HCT116 (cell line): ENCODE data around the gene NDC80. TPM values are rescaled to one million over a fixed set of nuclear protein-coding genes. Genes with fewer than 3 reads are reported as not detected.

Experiments used
- ATAC-seq: fragments of 200-7000 bp; cut with Tn5 transposase; 2 replicates; pipeline ENCODE4 v1.9.1; 2020; ENCODE audit warnings: mild to moderate bottlenecking, moderate library complexity
- BruUV-seq: library from RNA; stranded (reverse); fragments of 400-500 nt; replicated peaks from 2 replicates; lab custom pipeline; 2021; lab: Mats Ljungman, UMichigan
- CTCF ChIA-PET: fragments of 300-600 bp; sonication (Branson Sonifier 250); formaldehyde crosslinking; loops from one replicate; lab custom pipeline; 2021; ENCODE audit warnings: antibody characterized with exemption; lab: Charles Lee
- POLR2A ChIA-PET: fragments of 300-600, 350-600 bp; sonication (Branson Sonifier 250); formaldehyde crosslinking; loops from one replicate; lab custom pipeline; 2021; ENCODE audit warnings: antibody characterized with exemption; lab: Charles Lee
- RAD21 ChIA-PET, 2 experiments: fragments of 300-600 bp; sonication (Branson Sonifier 250); formaldehyde crosslinking; loops; one replicate each; lab custom pipeline; 2023; ENCODE audit warnings: low total read pairs in 2 of 2; ENCODE audit not compliant: uncharacterized antibody in 2 of 2, unreplicated experiment in 2 of 2, low non-redundant PET in 1 of 2; lab: Charles Lee
- DNase-seq: peaks from one replicate; pipeline ENCODE4 v3.0.0-alpha.2; 2010; ENCODE audit warnings: low read depth, low spot score
- H2AFZ ChIP-seq: fragments of 200-600 bp; shearing (Covaris generic), sonication (generic); 2 replicates; pipeline ENCODE4 v1.6.1; 2017; ENCODE audit warnings: low read depth, mixed run types, mixed read lengths, antibody characterized with exemption, low read length; ENCODE audit not compliant: poor library complexity, severe bottlenecking
- H3K27ac ChIP-seq: 2 replicates; pipeline ENCODE4 v1.5.1; 2012; ENCODE audit warnings: low read depth, low read length
- H3K27me3 ChIP-seq: fragments of 200-600 bp; sonication (generic); 2 replicates; pipeline ENCODE4 v1.6.1; 2016; ENCODE audit warnings: mixed run types, low read length, mixed read lengths; ENCODE audit not compliant: insufficient read depth
- H3K36me3 ChIP-seq, 2 experiments: fragments of 200-500 bp in 1 of 2; fragments of 200-600 bp in 1 of 2; sonication (Bioruptor generic) in 1 of 2; sonication (generic) in 1 of 2; 2 replicates each; pipeline versions ENCODE4 v1.5.1 to v1.6.1; 2014 to 2016; ENCODE audit warnings: low read length in 2 of 2, inconsistent platforms in 1 of 2, mixed read lengths in 1 of 2, mixed run types in 1 of 2; ENCODE audit not compliant: insufficient read depth in 2 of 2, control insufficient read depth in 1 of 2
- H3K4me1 ChIP-seq, 2 experiments: fragments of 200-600 bp in 1 of 2; sonication (generic) in 1 of 2; 2 replicates each; pipeline versions ENCODE4 v1.5.1 to v1.6.1; 2012 to 2017; ENCODE audit warnings: low read length in 2 of 2, inconsistent platforms in 1 of 2, mild to moderate bottlenecking in 1 of 2, mixed read lengths in 1 of 2, mixed run types in 1 of 2, moderate library complexity in 1 of 2; ENCODE audit not compliant: insufficient read depth in 2 of 2, control insufficient read depth in 1 of 2
- H3K4me2 ChIP-seq: fragments of 200-600 bp; sonication (generic); 2 replicates; pipeline ENCODE4 v1.6.1; 2017; ENCODE audit warnings: mixed run types, low read length, mixed read lengths
- H3K4me3 ChIP-seq, 2 experiments: fragments of 200-600 bp in 1 of 2; sonication (generic) in 1 of 2; replicated peaks in 1 of 2; 2 replicates each; pipeline ENCODE4 v1.5.1; 2011 to 2016; ENCODE audit warnings: low read length in 2 of 2, control low read depth in 1 of 2, low read depth in 1 of 2, mild to moderate bottlenecking in 1 of 2, mixed read lengths in 1 of 2, mixed run types in 1 of 2
- H3K79me2 ChIP-seq: fragments of 200-600 bp; sonication (generic); 2 replicates; pipeline ENCODE4 v1.6.1; 2017; ENCODE audit warnings: mild to moderate bottlenecking, mixed run types, low read length, moderate library complexity, mixed read lengths; ENCODE audit not compliant: insufficient read depth
- H3K9ac ChIP-seq: fragments of 200-600 bp; sonication (generic); 2 replicates; pipeline ENCODE4 v1.6.1; 2016; ENCODE audit warnings: low read length, mixed read lengths
- H3K9me2 ChIP-seq: fragments of 200-600 bp; sonication (generic), shearing (Covaris generic); 2 replicates; pipeline ENCODE4 v1.6.1; 2017; ENCODE audit warnings: mixed run types, mild to moderate bottlenecking, moderate library complexity; ENCODE audit not compliant: insufficient read depth
- H3K9me3 ChIP-seq, 2 experiments: fragments of 200-500 bp in 1 of 2; fragments of 200-600 bp in 1 of 2; sonication (Bioruptor generic) in 1 of 2; sonication (generic) in 1 of 2; 2 replicates each; pipeline ENCODE4 v1.6.1; 2014 to 2017; ENCODE audit warnings: low read length in 2 of 2, mixed read lengths in 2 of 2, inconsistent platforms in 1 of 2, low read depth in 1 of 2, mild to moderate bottlenecking in 1 of 2, mixed run types in 1 of 2, moderate library complexity in 1 of 2; ENCODE audit not compliant: control insufficient read depth in 1 of 2, insufficient read depth in 1 of 2
- H4K20me1 ChIP-seq: fragments of 200-600 bp; sonication (generic), shearing (Covaris generic); 2 replicates; pipeline ENCODE4 v1.6.1; 2017; ENCODE audit warnings: mixed run types, mild to moderate bottlenecking, moderate library complexity; ENCODE audit not compliant: insufficient read depth
- CBX3 ChIP-seq: IDR thresholded peaks from 2 replicates; pipeline ENCODE4 v1.6.1; 2012; ENCODE audit warnings: low read depth
- CEBPB ChIP-seq: IDR thresholded peaks from 2 replicates; pipeline ENCODE4 v1.6.1; 2012; ENCODE audit warnings: low read depth
- CTCF ChIP-seq, 3 experiments: fragments of 200-600 bp in 1 of 3; sonication (generic) in 1 of 3; IDR thresholded peaks in 2 of 3; conservative IDR thresholded peaks in 1 of 3; 2 replicates each; pipeline ENCODE4 v1.5.1; 2012 to 2017; ENCODE audit warnings: low read depth in 2 of 3, low read length in 2 of 3, antibody characterized with exemption in 1 of 3, borderline replicate concordance in 1 of 3, control low read depth in 1 of 3, mild to moderate bottlenecking in 1 of 3, mixed read lengths in 1 of 3, mixed run types in 1 of 3, moderate library complexity in 1 of 3; ENCODE audit not compliant: insufficient read depth in 1 of 3
- EGR1 ChIP-seq: IDR thresholded peaks from 2 replicates; pipeline ENCODE4 v1.6.1; 2012; ENCODE audit warnings: low read depth
- ELF1 ChIP-seq: IDR thresholded peaks from 2 replicates; pipeline ENCODE4 v1.6.1; 2012; ENCODE audit warnings: low read depth, borderline replicate concordance
- FOSL1 ChIP-seq: IDR thresholded peaks from 2 replicates; pipeline ENCODE4 v1.6.1; 2012; ENCODE audit warnings: low read depth
- JUND ChIP-seq: IDR thresholded peaks from 2 replicates; pipeline ENCODE4 v1.6.1; 2012
- POLR2A ChIP-seq: IDR thresholded peaks from 2 replicates; pipeline ENCODE4 v1.7.0; 2011; ENCODE audit warnings: borderline replicate concordance; ENCODE audit not compliant: insufficient read depth, insufficient read length; ENCODE audit errors: extremely low read depth
- POLR2AphosphoS5 ChIP-seq: IDR thresholded peaks from 2 replicates; pipeline ENCODE4 v1.6.1; 2011; ENCODE audit warnings: mild to moderate bottlenecking, low read depth, low read length, moderate library complexity
- RAD21 ChIP-seq: IDR thresholded peaks from 2 replicates; pipeline ENCODE4 v1.6.1; 2012; ENCODE audit warnings: low read depth, mild to moderate bottlenecking
- SP1 ChIP-seq: IDR thresholded peaks from 2 replicates; pipeline ENCODE4 v1.6.1; 2012; ENCODE audit warnings: low read depth
- TCF7L2 ChIP-seq: IDR thresholded peaks from 2 replicates; pipeline ENCODE4 v1.7.0; 2011; ENCODE audit warnings: borderline replicate concordance, inconsistent platforms; ENCODE audit not compliant: insufficient read depth, insufficient read length; ENCODE audit errors: extremely low read depth
- ZFX ChIP-seq: fragments of 450-650 bp; IDR thresholded peaks from 2 replicates; pipeline ENCODE4 v1.6.1; 2017
- ZNF274 ChIP-seq: fragments of 200-500 bp; sonication (Bioruptor generic); IDR thresholded peaks from 2 replicates; pipeline ENCODE4 v1.6.1; 2014; ENCODE audit warnings: mild to moderate bottlenecking, low read depth, low read length, inconsistent platforms
- intact Hi-C: fragments of 100-400 bp; cut with micrococcal nuclease; formaldehyde crosslinking; loops from 2 replicates; pipeline ENCODE4 v1.10.0; 2022
- total RNA-seq: library from RNA; stranded (reverse); gene quantifications from one replicate; pipeline ENCODE4 v1.2.1, GENCODE V29; 2021; ENCODE audit not compliant: unreplicated experiment
- TF ChIP-seq, protein P1 (sequence below): IDR thresholded peaks from 2 replicates; pipeline ENCODE4 v1.6.1; 2012

NDC80 gene
- total RNA-seq, 1 experiment from 2014 or later, result 46.0 TPM

DNA sequence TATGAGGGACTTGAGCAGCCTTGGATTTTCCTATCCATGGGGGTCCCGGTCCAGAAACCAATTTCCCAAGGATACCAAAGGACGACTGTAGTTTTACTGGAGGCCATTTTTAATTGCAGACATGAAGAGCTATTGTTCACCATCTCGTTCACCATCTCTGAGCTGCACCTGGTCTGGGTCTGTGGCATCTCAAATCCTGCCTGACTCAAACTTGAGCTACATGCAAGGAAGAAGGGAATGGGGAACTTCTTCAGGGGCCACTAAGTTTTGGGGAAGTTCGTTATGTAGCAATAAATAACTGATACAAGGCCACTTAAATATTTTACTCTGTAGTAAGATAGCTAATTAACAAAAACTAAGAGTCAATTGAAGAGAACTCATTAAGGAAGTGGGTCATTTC is 82.1 kb downstream of the NDC80 start:
- POLR2A ChIA-PET, result no interaction called here
- DNase-seq (no peak), ATAC-seq (no peak)
- H4K20me1 ChIP-seq, result peaks cover 8% of the 10 kb centered on the region; the same call in 1 of the 2 replicates
- RAD21 ChIA-PET, result no interaction called here
- no peaks in the 10 kb centered on the region for H3K36me3 ChIP-seq
- no peak overlapping the region for H3K27ac ChIP-seq
- no peaks in the 10 kb centered on the region for H3K27me3 ChIP-seq
- TF ChIP-seq RAD21 (no peak), ZNF274 (no peak), FOSL1 (no peak), SP1 (no peak), TCF7L2 (no peak), POLR2AphosphoS5 (no peak), CTCF (IDR thresholded peaks at IDR 0.05 in 2 of 3, conservative IDR thresholded peaks at IDR 0.05 in 1 of 3; ENCODE audit: borderline replicate concordance in 1 of 3, insufficient read depth in 1 of 3, low read depth in 2 of 3, low read length in 2 of 3) (no peak), CBX3 (no peak), ZFX (no peak), CEBPB (no peak), JUND (no peak), ELF1 (no peak), POLR2A (no peak), EGR1 (no peak)
- TF ChIP-seq, protein P1, sequence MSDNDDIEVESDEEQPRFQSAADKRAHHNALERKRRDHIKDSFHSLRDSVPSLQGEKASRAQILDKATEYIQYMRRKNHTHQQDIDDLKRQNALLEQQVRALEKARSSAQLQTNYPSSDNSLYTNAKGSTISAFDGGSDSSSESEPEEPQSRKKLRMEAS, result no peak
- H3K4me3 ChIP-seq, result no peak overlapping the region
- no TSS peak for BruUV-seq
- H3K4me1 ChIP-seq, result peaks cover 17 to 38% of the 10 kb centered on the region in 2 experiments
- H3K9ac ChIP-seq, result no peak overlapping the region
- no peak overlapping the region for H3K4me2 ChIP-seq
- CTCF ChIA-PET, result no interaction called here
- no peaks in the 10 kb centered on the region for H3K9me2 ChIP-seq
- no peaks in the 10 kb centered on the region for H3K9me3 ChIP-seq
- no peak overlapping the region for H2AFZ ChIP-seq
- intact Hi-C loops, result no loop called here
- peaks cover 28% of the 10 kb centered on the region for H3K79me2 ChIP-seq
